ENCODE data around the gene CNOT6. TPM values are rescaled to one million over a fixed set of nuclear protein-coding genes. Genes with fewer than 3 reads are reported as not detected.
"Not testable (repeated sequence)": the region's sequence is repeated elsewhere in the genome, so short reads cannot be mapped to it uniquely, and the experiment has no call there.

The CNOT6 gene
- total RNA-seq, 3 donors from 2014 or later (not counting 1 experiment from before 2014, with no cell fraction given): 20.9 to 32.4 (median 26.1) TPM

GRCh38 chr5:180526269-180526668 is 32.1 kb downstream of the CNOT6 start:
- no peak overlapping the region for H3K4me3 Mint-ChIP-seq
- no peaks in the 10 kb centered on the region for H3K27me3 ChIP-seq (ENCODE audit: control insufficient read depth, insufficient read depth, low read length)
- H3K4me1 ChIP-seq (ENCODE audit: control insufficient read depth, insufficient read depth, low read length): peaks cover 4% of the 10 kb centered on the region
- H3K4me3 ChIP-seq (ENCODE audit: low read length): no peak overlapping the region
- peaks cover 3% of the 10 kb centered on the region for H3K36me3 ChIP-seq (ENCODE audit: control insufficient read depth, insufficient read depth, low read length)
- H3K27ac ChIP-seq (ENCODE audit: low read length): no peak overlapping the region
- intact Hi-C loops (cut with micrococcal nuclease): no loop called here
- no peaks in the 10 kb centered on the region for H3K9me3 ChIP-seq (ENCODE audit: control insufficient read depth, insufficient read depth, low read length)
- H3K9me3 Mint-ChIP-seq: no peaks in the 10 kb centered on the region
- 92% methylated on average over 4 of the region's 4 CpGs for WGBS (ENCODE audit: insufficient coverage)
- ATAC-seq: no peak
- TF ChIP-seq CTCF (IDR thresholded peaks at IDR 0.05): no peak
- no peaks in the 10 kb centered on the region for H3K36me3 Mint-ChIP-seq
- H3K27ac Mint-ChIP-seq: peak overlapping the region in 1 of 2 donors; percentile 2
- H3K27me3 Mint-ChIP-seq (ENCODE audit: low read depth in 2 of 2): no peaks in the 10 kb centered on the region
- DNase-seq: no peak
- H3K4me1 Mint-ChIP-seq: peaks cover 50 to 52% of the 10 kb centered on the region in 2 donors

GRCh38 chr5:180527659-180528058 is 33.5 kb downstream of the CNOT6 start:
- no peak overlapping the region for H3K27ac Mint-ChIP-seq
- no peaks in the 10 kb centered on the region for H3K27me3 ChIP-seq (ENCODE audit: control insufficient read depth, insufficient read depth, low read length)
- no peaks in the 10 kb centered on the region for H3K9me3 Mint-ChIP-seq
- no peak for TF ChIP-seq CTCF (IDR thresholded peaks at IDR 0.05)
- DNase-seq (no peak), ATAC-seq (no peak)
- intact Hi-C loops (cut with micrococcal nuclease): no loop called here
- 97% methylated on average over 15 of the region's 15 CpGs for WGBS (ENCODE audit: insufficient coverage)
- H3K4me1 Mint-ChIP-seq: peaks cover 39 to 44% of the 10 kb centered on the region in 2 donors
- H3K27me3 Mint-ChIP-seq (ENCODE audit: low read depth in 2 of 2): no peaks in the 10 kb centered on the region
- no peaks in the 10 kb centered on the region for H3K36me3 Mint-ChIP-seq
- no peaks in the 10 kb centered on the region for H3K9me3 ChIP-seq (ENCODE audit: control insufficient read depth, insufficient read depth, low read length)
- H3K4me3 Mint-ChIP-seq: no peak overlapping the region
- no peak overlapping the region for H3K4me3 ChIP-seq (ENCODE audit: low read length)
- H3K4me1 ChIP-seq (ENCODE audit: control insufficient read depth, insufficient read depth, low read length): peaks cover 4% of the 10 kb centered on the region
- H3K36me3 ChIP-seq (ENCODE audit: control insufficient read depth, insufficient read depth, low read length): peaks cover 7% of the 10 kb centered on the region
- no peak overlapping the region for H3K27ac ChIP-seq (ENCODE audit: low read length)

GRCh38 chr5:180531036-180531585 is 36.9 kb downstream of the CNOT6 start:
- DNase-seq; H3K4me3 Mint-ChIP-seq; H3K36me3 Mint-ChIP-seq; intact Hi-C loops (cut with micrococcal nuclease); H3K27ac ChIP-seq (ENCODE audit: low read length); H3K4me1 ChIP-seq (ENCODE audit: control insufficient read depth, insufficient read depth, low read length); H3K27me3 ChIP-seq (ENCODE audit: control insufficient read depth, insufficient read depth, low read length); H3K9me3 Mint-ChIP-seq; H3K9me3 ChIP-seq (ENCODE audit: control insufficient read depth, insufficient read depth, low read length); H3K27me3 Mint-ChIP-seq (ENCODE audit: low read depth in 2 of 2); H3K27ac Mint-ChIP-seq; H3K4me3 ChIP-seq (ENCODE audit: low read length); ATAC-seq: not testable (repeated sequence)
- H3K36me3 ChIP-seq (ENCODE audit: control insufficient read depth, insufficient read depth, low read length): peaks cover 13% of the 10 kb centered on the region
- WGBS (ENCODE audit: insufficient coverage): 95% methylated on average over 39 of the region's 43 CpGs
- H3K4me1 Mint-ChIP-seq: peaks cover 16 to 27% of the 10 kb centered on the region in 2 donors

GRCh38 chr5:180532268-180532667 is 38.1 kb downstream of the CNOT6 start:
- no peak for TF ChIP-seq CTCF (IDR thresholded peaks at IDR 0.05)
- Mint-ChIP-seq H3K4me3 (no peak overlapping the region), H3K27me3 (ENCODE audit: low read depth in 2 of 2) (no peaks in the 10 kb centered on the region), H3K27ac (no peak overlapping the region), H3K4me1 (peaks cover 18 to 30% of the 10 kb centered on the region in 2 donors), H3K36me3 (no peaks in the 10 kb centered on the region), H3K9me3 (no peaks in the 10 kb centered on the region)
- no peak overlapping the region for H3K4me3 ChIP-seq (ENCODE audit: low read length)
- no peak overlapping the region for H3K27ac ChIP-seq (ENCODE audit: low read length)
- H3K4me1 ChIP-seq (ENCODE audit: control insufficient read depth, insufficient read depth, low read length): no peaks in the 10 kb centered on the region
- H3K9me3 ChIP-seq (ENCODE audit: control insufficient read depth, insufficient read depth, low read length): no peaks in the 10 kb centered on the region
- ATAC-seq: no peak
- H3K27me3 ChIP-seq (ENCODE audit: control insufficient read depth, insufficient read depth, low read length): no peaks in the 10 kb centered on the region
- intact Hi-C loops (cut with micrococcal nuclease): no loop called here
- no peak for DNase-seq
- H3K36me3 ChIP-seq (ENCODE audit: control insufficient read depth, insufficient read depth, low read length): peaks cover 14% of the 10 kb centered on the region
- 100% methylated on average over 1 of the region's 1 CpG for WGBS (ENCODE audit: insufficient coverage)
